ENCODE data around the gene CAMKK1. TPM values are rescaled to one million over a fixed set of nuclear protein-coding genes. Genes with fewer than 3 reads are reported as not detected.

Gene CAMKK1
- total and polyA plus RNA-seq, 2 of the 4 experiments (the other 2 are of a cell fraction), result 4.1 to 8.2 TPM

DNA sequence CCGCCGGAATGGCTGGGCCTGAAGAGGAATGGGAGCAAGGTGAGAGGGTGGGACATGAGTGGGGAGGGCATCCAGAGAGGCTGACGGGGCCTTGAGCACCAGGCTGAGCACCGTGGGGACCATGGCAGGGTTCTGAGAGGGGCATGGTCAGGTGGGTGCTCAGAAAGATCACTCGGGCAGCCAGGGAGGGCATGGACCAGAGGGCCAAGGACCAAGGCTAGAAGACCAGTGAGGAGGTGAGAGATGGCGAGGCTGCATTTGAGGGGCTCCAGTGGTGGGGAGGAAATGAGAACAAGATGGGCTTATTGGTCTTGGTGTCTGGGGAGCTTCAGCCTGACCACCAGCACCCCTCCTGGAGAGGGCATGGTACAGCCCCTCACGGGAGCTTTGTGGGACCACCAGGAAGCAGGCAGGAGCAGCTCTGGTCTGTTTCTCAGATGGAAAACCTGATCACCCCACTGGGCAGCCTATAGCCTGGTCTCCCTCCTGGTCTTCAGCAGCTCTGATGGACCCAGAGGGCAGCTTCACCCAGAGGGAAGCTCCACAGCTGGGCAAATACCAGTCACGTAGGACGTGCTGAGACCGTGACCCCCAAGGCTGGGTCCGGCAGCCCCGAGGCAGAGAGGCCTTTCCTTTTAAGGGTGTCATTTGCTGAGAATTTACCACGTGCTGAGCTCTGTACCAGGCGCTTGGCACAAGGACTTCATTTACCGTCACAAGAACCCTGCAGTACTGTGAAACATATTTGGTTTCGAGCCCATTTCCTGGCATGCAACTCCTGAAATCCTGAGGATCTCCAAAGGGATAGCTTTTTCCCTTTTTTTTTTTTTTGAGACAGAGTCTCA is 35.4 kb downstream of the CAMKK1 start:
- Histone ChIP-seq H4K91ac (ENCODE audit: insufficient read depth, low read depth, low read length) (no peak overlapping the region), H3K18ac (ENCODE audit: low read depth, low read length) (no peak overlapping the region), H3K27me3 (ENCODE audit: control insufficient read depth, insufficient read depth, low read length) (no peaks in the 10 kb centered on the region), H4K8ac (ENCODE audit: low read depth in 2 of 2, low read length in 2 of 2) (no peak overlapping the region), H2BK5ac (ENCODE audit: low read depth, low read length, poor library complexity, severe bottlenecking) (no peak overlapping the region), H3K23ac (ENCODE audit: low read depth, low read length) (no peak overlapping the region), H3K4me2 (ENCODE audit: low read depth, low read length) (no peak overlapping the region), H3K79me1 (ENCODE audit: low read depth in 1 of 2, low read length in 2 of 2) (no peaks in the 10 kb centered on the region), H3K4me3 (ENCODE audit: insufficient read depth, low read depth, low read length) (no peak overlapping the region), H2BK15ac (ENCODE audit: low read depth, low read length) (no peak overlapping the region), H3K14ac (replicated peaks; ENCODE audit: low read depth, low read length) (no peak overlapping the region), H4K5ac (ENCODE audit: low read depth, low read length) (no peak overlapping the region), H2BK120ac (ENCODE audit: low read depth, low read length) (no peak overlapping the region), H3K56ac (ENCODE audit: extremely low read depth, insufficient read depth, low read length) (no peak overlapping the region), H3K4me1 (ENCODE audit: control insufficient read depth, insufficient read depth, low read length) (no peaks in the 10 kb centered on the region), H3K9me1 (ENCODE audit: insufficient read depth, low read length) (peaks cover 2% of the 10 kb centered on the region; the same call in 1 of the 2 replicates), H2AFZ (replicated peaks; ENCODE audit: low read length, poor library complexity) (no peak overlapping the region), H3K9ac (ENCODE audit: low read depth, low read length) (no peak overlapping the region), H2BK20ac (ENCODE audit: low read depth, low read length) (no peak overlapping the region), H3K9me3 (ENCODE audit: control insufficient read depth, insufficient read depth, low read length) (no peaks in the 10 kb centered on the region), H3K27ac (ENCODE audit: insufficient read depth, low read length) (no peak overlapping the region), H2AK5ac (ENCODE audit: low read depth, low read length) (no peak overlapping the region), H3K36me3 (ENCODE audit: control insufficient read depth, insufficient read depth, low read length) (peaks cover 8% of the 10 kb centered on the region), H4K20me1 (ENCODE audit: insufficient read depth, low read length) (no peaks in the 10 kb centered on the region), H3K4ac (ENCODE audit: low read depth, low read length) (no peak overlapping the region), H2AK9ac (replicated peaks; ENCODE audit: low read depth, low read length, poor library complexity) (no peak overlapping the region)
- WGBS, 2 experiments (ENCODE audit: extremely low coverage in 2 of 2, insufficient read length in 1 of 2), result 75% methylated on average over 8 of the region's 16 CpGs; no CpG with 5 or more reads in 1 of the 2 experiments
- ATAC-seq (ENCODE audit: low read depth) (no peak), DNase-seq (no peak)
- dilution Hi-C loops (cut with HindIII; ENCODE audit: low sequenced_read_pairs, unreplicated experiment), result no loop called here
- in situ Hi-C loops (cut with MboI; ENCODE audit: low sequenced_read_pairs), result no loop called here
- ChIA-PET CTCF (interaction anchor here (0.6 to 1.4 kb wide), 3 partner anchors 20 to 56 kb away, joined by 3 to 4 read pairs (median 3); no protein-coding TSS in a partner anchor), POLR2A (ENCODE audit: unreplicated experiment) (no interaction called here)
- no peak for TF ChIP-seq MAFK (IDR thresholded peaks at IDR 0.05; ENCODE audit: low read depth, low read length)
- no peak for TF ChIP-seq CHD1 (IDR thresholded peaks at IDR 0.05; ENCODE audit: low read depth, low read length)
- TF ChIP-seq SMC3 (IDR thresholded peaks at IDR 0.05; ENCODE audit: low read depth, low read length), result no peak
- no peak for TF ChIP-seq MAZ (IDR thresholded peaks at IDR 0.05; ENCODE audit: borderline replicate concordance, low read depth, low read length)
- TF ChIP-seq CEBPB (IDR thresholded peaks at IDR 0.05; ENCODE audit: low read depth, low read length), result no peak
- TF ChIP-seq, protein P1, sequence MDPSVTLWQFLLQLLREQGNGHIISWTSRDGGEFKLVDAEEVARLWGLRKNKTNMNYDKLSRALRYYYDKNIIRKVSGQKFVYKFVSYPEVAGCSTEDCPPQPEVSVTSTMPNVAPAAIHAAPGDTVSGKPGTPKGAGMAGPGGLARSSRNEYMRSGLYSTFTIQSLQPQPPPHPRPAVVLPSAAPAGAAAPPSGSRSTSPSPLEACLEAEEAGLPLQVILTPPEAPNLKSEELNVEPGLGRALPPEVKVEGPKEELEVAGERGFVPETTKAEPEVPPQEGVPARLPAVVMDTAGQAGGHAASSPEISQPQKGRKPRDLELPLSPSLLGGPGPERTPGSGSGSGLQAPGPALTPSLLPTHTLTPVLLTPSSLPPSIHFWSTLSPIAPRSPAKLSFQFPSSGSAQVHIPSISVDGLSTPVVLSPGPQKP (IDR thresholded peaks at IDR 0.05; ENCODE audit: borderline replicate concordance, low read depth, low read length), result no peak
- no peak for TF ChIP-seq RCOR1 (IDR thresholded peaks at IDR 0.05; ENCODE audit: insufficient replicate concordance, low read length)
- TF ChIP-seq RAD21 (IDR thresholded peaks at IDR 0.05; ENCODE audit: low read length), result no peak
- TF ChIP-seq, protein P2, sequence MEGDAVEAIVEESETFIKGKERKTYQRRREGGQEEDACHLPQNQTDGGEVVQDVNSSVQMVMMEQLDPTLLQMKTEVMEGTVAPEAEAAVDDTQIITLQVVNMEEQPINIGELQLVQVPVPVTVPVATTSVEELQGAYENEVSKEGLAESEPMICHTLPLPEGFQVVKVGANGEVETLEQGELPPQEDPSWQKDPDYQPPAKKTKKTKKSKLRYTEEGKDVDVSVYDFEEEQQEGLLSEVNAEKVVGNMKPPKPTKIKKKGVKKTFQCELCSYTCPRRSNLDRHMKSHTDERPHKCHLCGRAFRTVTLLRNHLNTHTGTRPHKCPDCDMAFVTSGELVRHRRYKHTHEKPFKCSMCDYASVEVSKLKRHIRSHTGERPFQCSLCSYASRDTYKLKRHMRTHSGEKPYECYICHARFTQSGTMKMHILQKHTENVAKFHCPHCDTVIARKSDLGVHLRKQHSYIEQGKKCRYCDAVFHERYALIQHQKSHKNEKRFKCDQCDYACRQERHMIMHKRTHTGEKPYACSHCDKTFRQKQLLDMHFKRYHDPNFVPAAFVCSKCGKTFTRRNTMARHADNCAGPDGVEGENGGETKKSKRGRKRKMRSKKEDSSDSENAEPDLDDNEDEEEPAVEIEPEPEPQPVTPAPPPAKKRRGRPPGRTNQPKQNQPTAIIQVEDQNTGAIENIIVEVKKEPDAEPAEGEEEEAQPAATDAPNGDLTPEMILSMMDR (conservative IDR thresholded peaks at IDR 0.05; ENCODE audit: low read depth, low read length), result no peak
- TF ChIP-seq, protein P3, sequence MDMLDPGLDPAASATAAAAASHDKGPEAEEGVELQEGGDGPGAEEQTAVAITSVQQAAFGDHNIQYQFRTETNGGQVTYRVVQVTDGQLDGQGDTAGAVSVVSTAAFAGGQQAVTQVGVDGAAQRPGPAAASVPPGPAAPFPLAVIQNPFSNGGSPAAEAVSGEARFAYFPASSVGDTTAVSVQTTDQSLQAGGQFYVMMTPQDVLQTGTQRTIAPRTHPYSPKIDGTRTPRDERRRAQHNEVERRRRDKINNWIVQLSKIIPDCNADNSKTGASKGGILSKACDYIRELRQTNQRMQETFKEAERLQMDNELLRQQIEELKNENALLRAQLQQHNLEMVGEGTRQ (IDR thresholded peaks at IDR 0.05; ENCODE audit: low read depth, low read length), result no peak
- no peak for TF ChIP-seq RFX5 (IDR thresholded peaks at IDR 0.05; ENCODE audit: low read depth, low read length)
- no peak for TF ChIP-seq POLR2A (IDR thresholded peaks at IDR 0.05; ENCODE audit: low read depth, low read length)
- TF ChIP-seq NFE2L2 (IDR thresholded peaks at IDR 0.05; ENCODE audit: low read depth, low read length), result no peak
- no peak for TF ChIP-seq FOS (IDR thresholded peaks at IDR 0.05; ENCODE audit: low read depth, low read length)
- no peak for TF ChIP-seq BHLHE40 (IDR thresholded peaks at IDR 0.05; ENCODE audit: low read depth, low read length)
- BruUV-seq (replicated peaks), result no TSS peak
- intact Hi-C loops (cut with micrococcal nuclease), result no loop called here
